Panc1 (cell line): Measurements from ENCODE around the gene RELB. TPM values are rescaled to one million over a fixed set of nuclear protein-coding genes. Genes with fewer than 3 reads are reported as not detected.

Source experiments
- ATAC-seq: fragments of 200-7000 bp; cut with Tn5 transposase; 2 replicates; pipeline ENCODE4 v1.9.1; 2020; ENCODE audit warnings: mild to moderate bottlenecking, moderate library complexity
- BruUV-seq: library from RNA; stranded (reverse); fragments of 400-500 nt; replicated peaks from 2 replicates; lab custom pipeline; 2021; lab: Mats Ljungman, UMichigan
- CTCF ChIA-PET: fragments of 300-600 bp; sonication (Branson Sonifier 250); formaldehyde crosslinking; loops from one replicate; lab custom pipeline; 2022; ENCODE audit warnings: antibody characterized with exemption; lab: Charles Lee
- POLR2A ChIA-PET: fragments of 300-600 bp; sonication (Branson Sonifier 250); formaldehyde crosslinking; loops from one replicate; lab custom pipeline; 2022; ENCODE audit warnings: antibody characterized with exemption; lab: Charles Lee
- DNase-seq: peaks from one replicate; pipeline ENCODE4 v3.0.0-alpha.2; 2010; ENCODE audit warnings: low read depth, low spot score
- H3K27ac ChIP-seq: 2 replicates; pipeline ENCODE4 v1.5.1; 2011; ENCODE audit warnings: mild to moderate bottlenecking, low read length, inconsistent platforms
- H3K27me3 ChIP-seq: fragments of 200-500 bp; sonication (Bioruptor generic); 2 replicates; pipeline ENCODE4 v1.6.0; 2014; ENCODE audit warnings: low read length, inconsistent platforms; ENCODE audit not compliant: control insufficient read depth, insufficient read depth
- H3K36me3 ChIP-seq: fragments of 200-500 bp; sonication (Bioruptor generic); 2 replicates; pipeline ENCODE4 v1.5.1; 2014; ENCODE audit warnings: inconsistent platforms, mild to moderate bottlenecking, low read length, moderate library complexity; ENCODE audit not compliant: control insufficient read depth, insufficient read depth
- H3K4me1 ChIP-seq: 2 replicates; pipeline ENCODE4 v1.5.1; 2011; ENCODE audit warnings: inconsistent platforms, mild to moderate bottlenecking, low read length, moderate library complexity; ENCODE audit not compliant: control insufficient read depth, insufficient read depth
- H3K4me3 ChIP-seq, 2 experiments: 2 replicates each; pipeline ENCODE4 v1.5.1; 2011 to 2012; ENCODE audit warnings: low read depth in 2 of 2, low read length in 2 of 2, mild to moderate bottlenecking in 2 of 2, inconsistent platforms in 1 of 2, moderate library complexity in 1 of 2
- H3K9me3 ChIP-seq: fragments of 200-500 bp; sonication (Bioruptor generic); 2 replicates; pipeline ENCODE4 v1.5.1; 2014; ENCODE audit warnings: low read depth, mild to moderate bottlenecking, inconsistent platforms, low read length, moderate library complexity; ENCODE audit not compliant: control insufficient read depth, insufficient read depth
- CTCF ChIP-seq: fragments of 450-650 bp; IDR thresholded peaks from 2 replicates; pipeline ENCODE4 v1.5.1; 2017; ENCODE audit warnings: mild to moderate bottlenecking
- POLR2AphosphoS5 ChIP-seq: IDR thresholded peaks from 2 replicates; pipeline ENCODE4 v1.6.1; 2012; ENCODE audit warnings: mild to moderate bottlenecking, low read depth, low read length, moderate library complexity
- REST ChIP-seq, 2 experiments: IDR thresholded peaks; 2 replicates each; pipeline ENCODE4 v1.6.1; 2011 to 2012; ENCODE audit warnings: low read depth in 2 of 2, control low read depth in 1 of 2, low read length in 1 of 2, mild to moderate bottlenecking in 1 of 2, moderate library complexity in 1 of 2; ENCODE audit not compliant: insufficient read depth in 1 of 2
- SIN3A ChIP-seq: IDR thresholded peaks from 2 replicates; pipeline ENCODE4 v1.6.1; 2012; ENCODE audit warnings: low read depth, mild to moderate bottlenecking, low read length, moderate library complexity, borderline replicate concordance; ENCODE audit not compliant: insufficient read depth
- TCF7L2 ChIP-seq: IDR thresholded peaks from 2 replicates; pipeline ENCODE4 v1.6.1; 2011; ENCODE audit warnings: mild to moderate bottlenecking, low read depth, low read length, inconsistent platforms
- in situ Hi-C: cut with HindIII; loops from 2 replicates; pipeline ENCODE4 v1.10.0; 2016; ENCODE audit warnings: low sequenced_read_pairs, low pct_unique_long_range_greater_than_20kb
- intact Hi-C: fragments of 100-400 bp; cut with micrococcal nuclease; formaldehyde crosslinking; loops from one replicate; pipeline ENCODE4 v1.10.0; 2022; ENCODE audit not compliant: unreplicated experiment
- total RNA-seq: library from RNA; stranded (reverse); gene quantifications from one replicate; pipeline ENCODE4 v1.2.1, GENCODE V29; 2021; ENCODE audit not compliant: unreplicated experiment

The RELB gene
- total RNA-seq, 1 experiment from 2014 or later, result 28.1 TPM

GRCh38 chr19:44959691-44960090 lies 41.6 kb upstream of the RELB start:
- Histone ChIP-seq H3K27me3 (no peaks in the 10 kb centered on the region), H3K36me3 (peaks cover 2% of the 10 kb centered on the region), H3K27ac (no peak overlapping the region), H3K4me3 (no peak overlapping the region), H3K4me1 (peaks cover 4% of the 10 kb centered on the region; the same call in 1 of the 2 replicates), H3K9me3 (no peaks in the 10 kb centered on the region)
- in situ Hi-C loops (no loop called here), intact Hi-C loops (no loop called here)
- CTCF ChIA-PET, result no interaction called here
- DNase-seq (no peak), ATAC-seq (no peak)
- BruUV-seq, result no TSS peak
- TF ChIP-seq SIN3A (no peak), TCF7L2 (no peak), REST (IDR thresholded peaks at IDR 0.05; ENCODE audit: insufficient read depth in 1 of 2, low read depth in 2 of 2, low read length in 1 of 2) (no peak), CTCF (no peak), POLR2AphosphoS5 (no peak)
- POLR2A ChIA-PET, result no interaction called here

GRCh38 chr19:44960906-44961728 lies 40.1 kb upstream of the RELB start:
- BruUV-seq, result no TSS peak
- Histone ChIP-seq H3K36me3 (peaks cover 2% of the 10 kb centered on the region; the same call in 1 of the 2 replicates), H3K4me3 (no peak overlapping the region), H3K4me1 (peaks cover 4% of the 10 kb centered on the region; the same call in 1 of the 2 replicates), H3K27ac (no peak overlapping the region), H3K27me3 (no peaks in the 10 kb centered on the region), H3K9me3 (no peaks in the 10 kb centered on the region)
- in situ Hi-C loops (no loop called here), intact Hi-C loops (no loop called here)
- no peak for ATAC-seq
- POLR2A ChIA-PET, result no interaction called here
- no peak for DNase-seq
- CTCF ChIA-PET, result no interaction called here
- TF ChIP-seq POLR2AphosphoS5, result no peak
- no peak for TF ChIP-seq TCF7L2
- TF ChIP-seq SIN3A, result no peak
- no peak for TF ChIP-seq REST (IDR thresholded peaks at IDR 0.05; ENCODE audit: insufficient read depth in 1 of 2, low read depth in 2 of 2, low read length in 1 of 2)
- no peak for TF ChIP-seq CTCF
